ENCODE data around the gene ESRP2.

- TF ChIP-seq CTCF (IDR thresholded peaks at IDR 0.05 in 4 of 5, conservative IDR thresholded peaks at IDR 0.05 in 1 of 5) = no peak
- TF ChIP-seq POLR2A (IDR thresholded peaks at IDR 0.05) = no peak
Measured at GRCh38 chr16:68179855-68180254, 56.1 kb downstream of the ESRP2 start.
